ENCODE data around the gene ADK.

GRCh38 chr10:74139981-74140380 is 11.0 kb upstream of the ADK start:
- TF ChIP-seq CTCF (optimal IDR thresholded peaks at IDR 0.05 in 1 of 3, IDR thresholded peaks at IDR 0.05 in 1 of 3, conservative IDR thresholded peaks at IDR 0.05 in 1 of 3; ENCODE audit: extremely low read depth in 1 of 3, insufficient read depth in 2 of 3, low read length in 3 of 3), result no peak
- no peak for TF ChIP-seq EZH2 (IDR thresholded peaks at IDR 0.05; ENCODE audit: low read length)
